GM23338 (cell line): ENCODE measurements around the gene FOXM1.

Experiments
- CREB1 ChIP-seq: fragments of 250-450 bp; sonication (Bioruptor Pico); IDR thresholded peaks from 2 replicates; pipeline ENCODE4 v1.5.0; 2020; ENCODE audit warnings: low read depth, mild to moderate bottlenecking, moderate library complexity
- CTCF ChIP-seq, 2 experiments: fragments of 200-600 bp in 1 of 2; sonication (generic) in 1 of 2; conservative IDR thresholded peaks; 2 replicates each; pipeline versions ENCODE4 v1.5.1 to v1.6.1; 2016 to 2017; ENCODE audit warnings: antibody characterized with exemption in 2 of 2, low read depth in 2 of 2, mild to moderate bottlenecking in 2 of 2, moderate library complexity in 1 of 2
- EZH2 ChIP-seq: fragments of 200-600 bp; sonication (generic); IDR thresholded peaks from one replicate; pipeline ENCODE4 v1.8.0; 2017; ENCODE audit warnings: antibody characterized with exemption, mild to moderate bottlenecking, low read depth; ENCODE audit not compliant: unreplicated experiment
- EZH2phosphoT487 ChIP-seq: fragments of 200-600 bp; sonication (generic); IDR thresholded peaks from one replicate; pipeline ENCODE4 v1.8.1; 2018; ENCODE audit warnings: antibody characterized with exemption; ENCODE audit not compliant: unreplicated experiment
- JUNB ChIP-seq: IDR thresholded peaks from one replicate; pipeline ENCODE4 v1.6.1; 2016; ENCODE audit warnings: antibody characterized with exemption; ENCODE audit not compliant: unreplicated experiment
- POLR2AphosphoS5 ChIP-seq: IDR thresholded peaks from 2 replicates; pipeline ENCODE4 v1.6.1; 2016; ENCODE audit warnings: antibody characterized with exemption, low read depth
- REST ChIP-seq: IDR thresholded peaks from one replicate; pipeline ENCODE4 v1.6.1; 2018; ENCODE audit warnings: antibody characterized with exemption; ENCODE audit not compliant: unreplicated experiment

GRCh38 chr12:2812290-2813213, 64.4 kb downstream of the FOXM1 start, which contains the start of gene ITFG2:
- TF ChIP-seq POLR2AphosphoS5 (peak; percentile 99), CTCF (conservative IDR thresholded peaks at IDR 0.05; ENCODE audit: low read depth in 2 of 2) (no peak), EZH2phosphoT487 (no peak), EZH2 (no peak), REST (no peak), CREB1 (peak; percentile 87), JUNB (no peak)
